A549 (cell line): Measurements from ENCODE around the gene RERE.
"Not testable (repeated sequence)": the region's sequence is repeated elsewhere in the genome, so short reads cannot be mapped to it uniquely, and the experiment has no call there.

Experiments used
- CBX2 ChIP-seq: fragments of 200-600 bp; sonication (generic); IDR thresholded peaks from 2 replicates; pipeline ENCODE4 v1.6.1; 2016; ENCODE audit warnings: low read depth, mild to moderate bottlenecking, borderline replicate concordance
- CBX8 ChIP-seq: fragments of 200-600 bp; sonication (generic); IDR thresholded peaks from 2 replicates; pipeline ENCODE4 v1.6.1; 2016
- CHD2 ChIP-seq: fragments of 150-350 bp; IDR thresholded peaks from 2 replicates; pipeline ENCODE4 v1.6.1; 2014; ENCODE audit warnings: low read length; ENCODE audit not compliant: partially characterized antibody
- JUN ChIP-seq, 2 experiments: fragments of >200 bp; sonication (Bioruptor Twin); formaldehyde crosslinking; IDR thresholded peaks; 2 replicates in 1 of 2; 3 replicates in 1 of 2; pipeline ENCODE4 v1.6.1; 2016 to 2017
- MAZ ChIP-seq: fragments of 150-350 bp; IDR thresholded peaks from 2 replicates; pipeline ENCODE4 v1.6.1; 2014; ENCODE audit warnings: antibody characterized with exemption, low read depth, low read length, borderline replicate concordance
- RFX5 ChIP-seq: fragments of 450-650 bp; IDR thresholded peaks from 2 replicates; pipeline ENCODE4 v1.7.1; 2014; ENCODE audit warnings: antibody characterized with exemption, mild to moderate bottlenecking, moderate library complexity
- SMC3 ChIP-seq: fragments of >200 bp; sonication (Bioruptor Twin); formaldehyde crosslinking; IDR thresholded peaks from 3 replicates; pipeline ENCODE4 v1.6.1; 2018; ENCODE audit warnings: inconsistent platforms
- TFCP2L1 ChIP-seq: fragments of 250-450 bp; sonication (Bioruptor Pico); IDR thresholded peaks from 2 replicates; pipeline ENCODE4 v1.5.0; 2021; ENCODE audit warnings: mild to moderate bottlenecking
- TP53 ChIP-seq: fragments of 250-450 bp; sonication (Bioruptor Pico); IDR thresholded peaks from 2 replicates; pipeline ENCODE4 v1.5.0; 2021; ENCODE audit warnings: mild to moderate bottlenecking, moderate library complexity
- TF ChIP-seq, protein P1 (sequence below): fragments of >200 bp; sonication (Bioruptor Twin); formaldehyde crosslinking; IDR thresholded peaks from 3 replicates; pipeline ENCODE4 v1.5.1; 2016

DNA sequence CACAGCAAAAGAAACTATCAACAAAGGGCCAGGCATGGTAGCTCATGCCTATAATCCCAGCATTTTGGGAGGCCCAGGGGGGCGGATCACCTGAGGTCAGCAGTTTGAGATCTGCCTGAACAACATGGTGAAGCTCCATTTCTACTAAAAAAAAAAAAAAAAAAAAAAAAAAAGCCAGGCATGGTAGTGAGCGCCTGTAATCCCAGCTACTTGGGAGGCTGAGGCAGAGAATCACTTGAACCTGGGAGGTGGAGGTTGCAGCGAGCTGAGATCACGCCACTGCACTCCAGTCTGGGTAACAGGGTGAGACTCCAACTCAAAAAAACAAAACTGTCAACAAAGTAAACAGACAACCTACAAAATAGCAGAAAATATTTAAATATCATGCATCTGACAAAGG lies 122.0 kb downstream of the RERE start:
- not testable (repeated sequence) for TF ChIP-seq CBX8; CHD2; TP53 (CRISPR knock-in tag); JUN (IDR thresholded peaks at IDR 0.05); MAZ; TFCP2L1 (CRISPR knock-in tag); SMC3; RFX5; CBX2
- TF ChIP-seq, protein P1, sequence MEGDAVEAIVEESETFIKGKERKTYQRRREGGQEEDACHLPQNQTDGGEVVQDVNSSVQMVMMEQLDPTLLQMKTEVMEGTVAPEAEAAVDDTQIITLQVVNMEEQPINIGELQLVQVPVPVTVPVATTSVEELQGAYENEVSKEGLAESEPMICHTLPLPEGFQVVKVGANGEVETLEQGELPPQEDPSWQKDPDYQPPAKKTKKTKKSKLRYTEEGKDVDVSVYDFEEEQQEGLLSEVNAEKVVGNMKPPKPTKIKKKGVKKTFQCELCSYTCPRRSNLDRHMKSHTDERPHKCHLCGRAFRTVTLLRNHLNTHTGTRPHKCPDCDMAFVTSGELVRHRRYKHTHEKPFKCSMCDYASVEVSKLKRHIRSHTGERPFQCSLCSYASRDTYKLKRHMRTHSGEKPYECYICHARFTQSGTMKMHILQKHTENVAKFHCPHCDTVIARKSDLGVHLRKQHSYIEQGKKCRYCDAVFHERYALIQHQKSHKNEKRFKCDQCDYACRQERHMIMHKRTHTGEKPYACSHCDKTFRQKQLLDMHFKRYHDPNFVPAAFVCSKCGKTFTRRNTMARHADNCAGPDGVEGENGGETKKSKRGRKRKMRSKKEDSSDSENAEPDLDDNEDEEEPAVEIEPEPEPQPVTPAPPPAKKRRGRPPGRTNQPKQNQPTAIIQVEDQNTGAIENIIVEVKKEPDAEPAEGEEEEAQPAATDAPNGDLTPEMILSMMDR, result not testable (repeated sequence)
